Measurements from ENCODE around the gene ARL14EPL. TPM values are rescaled to one million over a fixed set of nuclear protein-coding genes. Genes with fewer than 3 reads are reported as not detected.
"Not testable (repeated sequence)": the region's sequence is repeated elsewhere in the genome, so short reads cannot be mapped to it uniquely, and the experiment has no call there.

Gene ARL14EPL
- total RNA-seq, 1 donor from 2014 or later, result not detected

DNA sequence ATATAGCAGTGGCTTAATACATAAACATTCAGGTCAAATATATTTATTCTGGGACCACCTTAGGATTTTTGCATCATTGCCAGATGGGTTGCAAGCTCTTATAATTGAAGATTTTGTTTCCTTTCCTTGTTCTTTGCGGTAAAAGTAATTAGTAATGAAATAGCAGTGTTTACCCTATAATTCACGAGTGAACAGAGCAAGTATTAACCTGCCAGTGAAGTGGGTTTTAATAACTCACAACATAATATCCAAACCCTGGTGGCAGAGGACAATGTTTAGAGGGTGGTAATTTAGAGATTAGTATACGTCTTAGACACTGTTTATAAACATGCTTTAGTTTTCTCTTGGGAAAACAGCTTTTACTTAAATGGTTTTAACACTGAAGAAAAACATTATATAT, 11.8 kb downstream of the ARL14EPL start:
- DNase-seq (no peak), ATAC-seq (ENCODE audit: poor library complexity) (no peak)
- intact Hi-C loops (cut with DNase I), result no loop called here

DNA sequence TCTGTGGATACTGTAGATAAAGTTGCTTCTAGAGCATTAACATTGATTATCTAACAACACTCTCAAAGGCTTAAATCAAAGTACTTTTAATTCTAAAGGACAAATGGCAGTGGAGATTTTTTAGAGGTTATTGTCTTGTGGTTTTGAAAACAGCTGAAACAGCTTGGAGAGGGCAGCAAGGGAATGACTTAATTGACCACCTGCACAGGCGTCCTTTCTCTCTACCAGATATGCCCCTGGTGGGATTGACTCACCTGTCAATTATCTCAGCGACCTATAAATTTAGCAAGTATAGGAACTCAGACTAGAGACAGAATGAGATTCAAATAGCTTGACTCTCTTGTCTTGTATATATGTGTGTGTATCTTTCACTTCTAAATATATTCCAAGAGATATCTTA, 13.5 kb downstream of the ARL14EPL start:
- intact Hi-C loops (cut with DNase I), result no loop called here
- no peak for DNase-seq
- no peak for ATAC-seq (ENCODE audit: poor library complexity)

DNA sequence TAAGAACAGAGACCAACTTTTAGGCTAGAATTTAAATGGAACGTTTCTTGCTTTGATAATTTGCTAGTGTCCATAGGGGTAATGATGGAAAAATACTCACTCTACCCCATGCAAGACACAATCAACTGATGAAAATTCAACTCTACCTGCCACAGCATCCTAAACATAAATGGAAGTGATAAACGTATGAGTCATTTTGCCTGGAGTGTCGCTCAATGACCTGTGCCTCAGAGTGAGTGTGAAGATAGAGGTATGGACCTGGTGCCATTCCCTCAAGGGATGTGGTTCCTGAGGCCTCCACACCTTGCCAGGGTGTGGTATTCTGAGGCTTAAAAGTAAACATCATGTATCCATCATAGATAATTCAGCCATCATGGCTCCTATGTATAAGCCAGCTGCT, 14.0 kb downstream of the ARL14EPL start:
- ATAC-seq (ENCODE audit: poor library complexity), result no peak
- intact Hi-C loops (cut with DNase I), result no loop called here

DNA sequence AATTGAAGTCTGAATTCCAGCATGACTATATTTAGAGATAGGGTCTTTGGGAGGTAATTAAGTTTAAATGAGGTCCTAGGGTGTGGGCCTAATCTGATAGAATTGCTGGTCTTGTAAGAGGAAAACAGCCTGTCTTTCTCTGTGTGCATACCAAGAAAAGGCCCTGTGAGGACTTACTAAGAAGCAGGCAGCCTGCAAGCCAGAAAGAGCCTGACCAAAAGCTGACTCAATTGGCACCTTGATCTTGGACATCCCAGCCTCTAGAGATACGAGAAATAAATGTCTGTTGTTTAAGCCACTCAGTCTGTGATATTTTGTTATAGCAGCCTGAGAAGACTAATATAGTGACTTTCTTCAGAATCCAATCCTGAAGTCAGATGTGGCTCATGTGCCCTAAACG, 14.6 kb downstream of the ARL14EPL start:
- ATAC-seq (ENCODE audit: poor library complexity) (no peak), DNase-seq (no peak)
- intact Hi-C loops (cut with DNase I), result no loop called here

More for the DNA sequence above, 14.0 kb downstream of the ARL14EPL start:
- no peak for DNase-seq

DNA sequence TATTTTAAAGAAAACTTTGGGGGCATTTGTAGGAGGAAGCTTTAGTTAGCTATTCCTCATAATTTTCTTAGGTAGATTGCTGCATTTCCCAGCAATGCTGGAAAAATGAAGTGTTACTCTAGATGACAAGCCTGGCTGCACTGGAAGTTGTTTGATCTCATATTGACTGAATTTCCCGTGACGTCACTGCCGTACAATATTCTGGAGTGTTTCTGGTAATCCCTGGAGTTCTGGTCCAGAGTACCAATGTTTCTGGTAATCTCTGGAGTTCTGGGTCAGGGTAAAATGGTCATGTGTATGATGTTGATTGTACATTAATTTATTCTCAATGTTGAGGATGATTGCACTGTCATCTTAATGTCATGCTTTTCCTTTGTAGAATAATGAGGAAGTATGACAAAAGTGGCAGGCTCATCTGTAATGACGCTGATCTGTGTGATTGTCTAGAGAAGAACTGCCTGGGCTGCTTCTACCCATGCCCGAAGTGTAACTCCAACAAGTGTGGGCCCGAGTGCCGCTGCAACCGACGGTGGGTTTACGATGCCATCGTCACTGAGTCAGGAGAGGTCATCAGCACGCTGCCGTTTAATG, 26.2 kb downstream of the ARL14EPL start:
- DNase-seq (no peak), ATAC-seq (ENCODE audit: poor library complexity) (no peak)
- intact Hi-C loops (cut with DNase I), result no loop called here

DNA sequence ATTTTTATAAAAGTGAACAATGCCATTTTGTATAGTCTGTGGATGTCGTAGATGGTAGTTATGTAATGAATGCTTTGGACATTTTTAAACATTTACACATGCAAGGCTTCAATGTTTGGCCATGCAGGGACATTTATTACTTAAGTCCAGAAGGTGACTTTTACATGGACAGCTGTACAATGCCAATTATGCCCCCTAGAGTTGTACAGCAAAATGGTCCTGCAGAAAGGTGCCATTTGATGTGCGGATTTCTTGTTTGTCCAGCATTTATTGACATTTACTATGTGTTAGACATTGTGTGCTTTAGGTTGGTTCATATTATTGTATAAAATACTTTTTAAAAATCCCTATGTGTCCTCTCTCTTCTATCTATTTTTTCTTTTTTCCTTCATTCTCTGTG, 30.1 kb downstream of the ARL14EPL start:
- intact Hi-C loops (cut with DNase I), result loop anchor here (10.0 kb wide), 1 partner anchor 178 kb away; no protein-coding TSS in a partner anchor
- DNase-seq (no peak), ATAC-seq (ENCODE audit: poor library complexity) (no peak)

DNA sequence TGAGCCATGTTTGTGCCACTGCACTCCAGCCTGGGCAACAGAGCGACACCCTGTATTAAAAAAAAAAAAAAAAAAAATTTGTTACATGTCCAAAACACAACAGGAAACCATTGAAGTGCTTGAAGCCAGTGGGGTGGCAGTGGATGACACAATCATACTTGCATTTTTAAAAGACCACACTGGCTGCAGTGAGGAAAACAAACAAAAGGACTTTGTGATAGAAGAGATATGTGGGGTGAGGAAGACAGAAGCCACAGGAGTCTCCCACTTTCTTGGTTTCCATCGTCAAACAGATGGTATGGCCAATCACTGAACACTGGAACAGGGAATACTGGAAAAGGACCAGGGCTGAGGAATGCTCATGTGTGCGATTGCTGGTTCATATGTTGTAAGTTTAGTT, 31.7 kb downstream of the ARL14EPL start:
- intact Hi-C loops (cut with DNase I), result loop anchor here (10.0 kb wide), 1 partner anchor 179 kb away; no protein-coding TSS in a partner anchor
- DNase-seq, result no peak
- no peak for ATAC-seq (ENCODE audit: poor library complexity)

DNA sequence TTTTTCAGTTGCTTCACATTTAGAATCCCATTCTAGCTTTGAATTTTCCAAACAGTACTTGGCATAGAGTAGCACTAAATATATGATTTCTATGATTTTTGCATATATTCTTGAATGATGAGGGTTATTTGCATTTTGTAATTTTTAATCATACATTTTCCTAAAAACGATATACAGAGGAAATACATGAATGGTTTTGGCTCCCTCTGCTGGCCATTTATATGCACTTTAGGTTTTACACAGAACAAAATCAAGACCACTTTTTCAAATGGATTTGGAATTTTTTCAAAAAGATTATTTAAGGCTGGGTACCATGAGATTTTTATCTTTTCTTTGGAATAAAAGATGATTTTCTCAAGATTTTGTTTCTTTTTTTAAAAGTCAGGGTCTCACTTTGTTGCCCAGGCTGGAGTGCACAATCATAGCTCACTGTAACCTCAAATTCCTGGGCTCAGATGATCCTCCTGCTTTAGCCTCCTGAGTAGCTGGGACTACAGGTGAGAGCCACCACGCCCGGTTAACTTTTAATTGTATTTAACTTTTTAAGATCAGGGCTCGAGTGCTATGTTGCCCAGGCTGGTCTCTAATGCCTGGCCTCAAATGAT, 35.9 kb downstream of the ARL14EPL start:
- DNase-seq, result no peak
- intact Hi-C loops (cut with DNase I), result loop anchor here (10.0 kb wide), 1 partner anchor 183 kb away; no protein-coding TSS in a partner anchor
- peak; percentile 55 for ATAC-seq (ENCODE audit: poor library complexity)

DNA sequence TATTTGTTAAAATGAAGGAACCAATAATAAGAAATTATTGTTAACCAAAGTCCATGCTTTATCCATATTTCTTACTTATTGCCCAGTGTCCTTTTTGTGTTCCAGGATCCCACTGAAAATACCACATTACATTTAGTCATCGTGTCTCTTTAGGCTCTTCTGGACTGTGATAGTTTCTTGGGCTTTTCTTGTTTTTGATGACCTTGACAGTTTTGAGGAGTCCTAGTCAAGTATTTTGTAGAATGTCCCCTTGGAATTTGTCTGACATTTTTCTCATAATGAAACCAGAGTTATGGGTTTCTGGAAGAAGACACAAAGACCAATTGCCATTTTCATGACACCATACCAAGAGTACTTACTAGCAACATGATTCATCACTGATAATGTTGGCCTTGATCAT, 38.9 kb downstream of the ARL14EPL start:
- ATAC-seq (ENCODE audit: poor library complexity), result no peak
- intact Hi-C loops (cut with DNase I), result no loop called here

DNA sequence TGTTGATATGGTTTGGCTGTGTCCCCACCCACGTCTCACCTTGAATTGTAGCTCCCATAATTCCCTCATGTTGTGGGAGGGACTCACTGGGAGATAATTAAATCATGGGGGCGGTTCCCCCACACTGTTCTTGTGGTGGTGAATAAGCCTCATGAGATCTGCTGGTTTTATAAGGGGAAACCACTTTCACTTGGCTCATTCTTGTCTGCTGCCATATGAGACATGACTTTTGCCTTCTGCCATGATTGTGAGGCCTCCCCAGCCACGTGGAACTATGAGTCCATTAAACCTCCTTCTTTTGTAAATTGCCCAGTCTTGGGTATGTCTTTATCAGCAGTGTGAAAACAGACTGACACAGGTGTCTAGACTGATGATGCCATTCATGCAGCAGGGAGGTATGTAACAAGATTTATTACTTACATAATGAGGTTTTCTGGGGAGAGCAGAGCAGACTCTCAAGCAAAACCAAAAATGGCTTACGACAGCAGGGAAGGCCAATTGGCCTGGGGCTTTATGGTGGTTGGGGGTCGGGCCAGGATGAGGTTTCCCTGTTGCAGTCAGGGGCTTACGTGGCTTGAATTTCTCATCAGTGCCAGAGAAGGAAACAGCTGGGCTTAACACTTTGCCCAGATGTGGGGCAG, 43.0 kb downstream of the ARL14EPL start:
- intact Hi-C loops (cut with DNase I), result no loop called here
- ATAC-seq (ENCODE audit: poor library complexity), result no peak
- no peak for DNase-seq

More for the DNA sequence above, 38.9 kb downstream of the ARL14EPL start:
- no peak for DNase-seq

DNA sequence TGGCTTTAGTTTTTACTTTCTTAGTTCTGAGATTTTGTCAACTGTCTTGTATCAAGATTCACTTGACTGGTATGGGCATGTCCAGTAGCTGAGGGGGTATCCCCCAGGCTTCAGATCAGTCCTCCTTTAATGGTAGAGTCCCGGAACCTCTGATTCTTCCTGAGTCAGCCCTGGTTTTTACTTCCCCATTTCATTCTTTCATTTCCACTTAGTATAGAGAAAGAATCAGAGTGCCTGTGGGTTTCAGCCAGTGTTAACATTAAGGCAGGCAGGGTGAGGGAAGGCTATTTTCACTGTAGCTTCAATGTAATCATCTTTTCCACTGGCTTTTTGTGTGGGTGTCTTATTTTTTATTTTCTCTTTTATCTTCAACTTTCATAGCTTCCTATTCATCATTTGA, 44.2 kb downstream of the ARL14EPL start:
- DNase-seq (no peak), ATAC-seq (ENCODE audit: poor library complexity) (no peak)
- intact Hi-C loops (cut with DNase I), result no loop called here

DNA sequence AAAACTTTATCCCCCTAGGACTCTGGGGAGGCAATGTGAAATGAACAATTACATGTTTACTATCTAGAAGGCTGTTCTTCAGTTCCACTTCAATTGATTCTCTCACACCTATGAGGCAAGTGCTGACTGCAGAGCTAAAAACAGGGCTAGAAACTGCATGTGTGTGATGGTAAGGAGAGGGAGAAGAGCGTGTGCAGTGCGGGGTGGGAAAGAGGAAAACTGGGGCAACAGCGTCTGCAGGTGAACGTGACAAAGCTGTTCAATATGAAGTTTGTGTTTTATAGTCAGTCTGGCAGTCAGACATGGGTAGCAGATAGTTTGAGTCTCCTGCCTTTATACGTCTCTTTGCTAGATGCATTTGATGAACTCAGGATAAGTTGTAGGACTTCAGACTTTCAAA, 45.9 kb downstream of the ARL14EPL start:
- no peak for ATAC-seq (ENCODE audit: poor library complexity)
- DNase-seq, result no peak
- intact Hi-C loops (cut with DNase I), result no loop called here

DNA sequence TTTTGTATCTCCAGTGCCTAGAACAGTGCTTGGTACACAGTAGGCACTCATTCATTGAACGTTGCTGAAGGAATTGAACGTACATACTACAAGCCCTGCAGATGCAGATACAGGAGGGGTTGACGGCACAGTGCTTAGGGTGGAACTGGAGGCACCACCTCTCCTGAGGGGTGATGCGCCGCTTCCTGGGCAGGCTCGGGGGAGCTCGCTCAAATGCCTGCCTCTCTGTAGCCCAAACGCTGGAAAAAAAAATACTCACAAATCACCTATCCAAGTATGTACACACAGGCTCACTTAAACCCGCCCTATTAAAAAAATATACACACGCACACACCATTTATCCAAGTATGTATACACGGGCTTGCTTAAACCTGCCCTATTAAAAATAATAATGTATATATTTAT, 52.0 kb downstream of the ARL14EPL start:
- DNase-seq (peak; percentile 46), ATAC-seq (ENCODE audit: poor library complexity) (peak; percentile 64)
- intact Hi-C loops (cut with DNase I), result no loop called here

DNA sequence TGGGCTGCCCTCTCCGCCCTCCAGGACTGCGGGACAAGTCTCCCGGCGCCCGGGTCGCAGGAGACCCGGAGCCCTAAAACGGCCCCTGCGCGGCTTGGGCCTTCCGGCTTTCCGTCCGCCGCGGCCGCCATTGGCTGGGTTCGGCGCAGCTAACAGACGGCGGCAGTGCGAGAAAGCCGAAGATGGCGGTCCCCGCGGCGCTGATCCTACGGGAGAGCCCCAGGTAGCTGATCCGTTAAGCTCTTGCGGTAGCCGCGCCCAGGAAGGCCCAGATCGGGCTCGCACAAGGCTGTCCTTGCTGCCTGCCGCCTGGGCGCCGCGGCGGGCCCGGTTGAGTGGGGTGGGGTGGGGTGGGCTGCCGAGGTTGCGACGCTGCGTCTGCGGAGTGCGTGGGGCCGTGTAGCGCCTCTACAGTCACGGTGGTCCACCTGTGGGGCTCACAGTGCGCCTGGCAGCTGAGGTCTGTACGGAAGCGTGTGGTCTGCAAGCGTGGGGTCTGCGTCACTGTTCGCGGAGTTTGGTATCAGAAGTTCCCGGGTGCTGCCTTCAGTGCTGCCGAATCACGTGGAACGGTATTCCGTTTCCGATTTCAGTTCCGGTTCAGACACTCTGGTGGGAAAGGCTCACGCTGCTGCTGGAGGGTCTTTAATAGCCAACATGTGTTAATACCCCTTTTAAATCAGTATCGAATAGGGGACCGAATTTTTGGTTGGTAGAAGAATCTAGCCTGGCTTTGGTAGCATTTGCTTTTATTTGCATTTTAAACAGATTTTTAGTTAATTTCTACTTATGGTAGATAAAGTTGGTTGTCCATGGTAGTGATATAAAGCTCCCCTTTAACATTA, 52.8 kb downstream of the ARL14EPL start, which contains the start of gene COMMD10:
COMMD10 (plus strand) TSS at position 155 of the 845 bp plus-strand sequence.
- intact Hi-C loops (cut with DNase I), result no loop called here
- ATAC-seq (ENCODE audit: poor library complexity) (peak; percentile 96), DNase-seq (peak; percentile 89)

DNA sequence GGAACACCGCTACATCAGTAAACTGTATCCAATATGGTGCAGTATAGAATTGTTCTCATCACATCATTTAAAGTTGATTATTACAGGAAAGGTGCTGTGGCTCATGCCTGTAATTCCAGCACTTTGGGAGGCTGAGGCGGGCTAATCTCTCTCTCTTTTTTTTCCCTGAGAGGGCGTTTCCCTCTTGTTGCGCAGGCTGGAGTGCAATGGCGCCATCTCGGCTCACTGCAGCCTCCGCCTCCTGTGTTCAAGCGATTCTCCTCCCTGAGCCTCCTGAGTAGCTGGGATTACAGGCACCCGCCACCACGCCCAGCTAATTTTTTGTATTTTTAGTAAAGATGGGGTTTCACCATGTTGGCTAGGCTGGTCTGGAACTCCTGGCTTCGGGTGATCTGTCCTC, 54.0 kb downstream of the ARL14EPL start:
- ATAC-seq (ENCODE audit: poor library complexity); DNase-seq; intact Hi-C loops (cut with DNase I): not testable (repeated sequence)

DNA sequence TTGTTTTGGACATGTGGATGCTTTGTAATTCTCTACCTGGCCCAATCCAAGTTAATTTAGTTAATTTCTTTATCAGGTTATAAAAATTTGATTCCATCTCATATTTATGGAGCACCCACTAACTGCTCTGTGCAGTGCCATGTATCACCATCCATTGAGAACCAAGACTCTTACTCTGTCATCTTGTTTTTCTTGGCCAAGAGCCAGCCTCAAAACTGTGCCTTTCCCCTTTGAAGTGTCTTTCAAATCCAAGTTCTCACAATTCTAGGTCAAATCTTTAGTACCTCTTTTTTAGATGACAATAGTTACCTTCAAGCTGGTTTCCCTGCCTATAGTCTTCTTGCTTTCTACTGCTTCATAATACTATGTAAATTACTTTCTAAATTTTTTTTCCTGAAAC, 55.8 kb downstream of the ARL14EPL start:
- DNase-seq (no peak), ATAC-seq (ENCODE audit: poor library complexity) (no peak)
- intact Hi-C loops (cut with DNase I), result no loop called here

DNA sequence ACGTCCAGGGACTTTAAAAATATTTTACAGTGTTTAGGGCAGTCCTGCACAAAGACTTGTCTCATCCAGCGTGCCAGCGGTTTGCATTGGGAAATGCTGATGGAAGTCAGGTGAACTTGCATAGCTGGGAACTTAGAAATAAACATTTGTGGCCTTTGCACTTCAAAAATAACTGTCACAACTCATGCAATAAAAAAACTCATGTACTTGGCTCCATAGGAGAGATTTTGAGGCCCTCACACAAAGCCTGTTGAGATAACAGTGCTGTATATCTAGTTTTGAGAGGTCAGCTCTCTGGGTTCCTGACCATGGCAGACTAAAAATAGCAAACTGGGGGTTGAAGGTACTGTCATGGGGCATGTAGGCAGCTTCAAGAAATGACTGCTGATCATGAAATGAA, 58.0 kb downstream of the ARL14EPL start:
- ATAC-seq (ENCODE audit: poor library complexity), result peak; percentile 90
- DNase-seq, result no peak
- intact Hi-C loops (cut with DNase I), result no loop called here

DNA sequence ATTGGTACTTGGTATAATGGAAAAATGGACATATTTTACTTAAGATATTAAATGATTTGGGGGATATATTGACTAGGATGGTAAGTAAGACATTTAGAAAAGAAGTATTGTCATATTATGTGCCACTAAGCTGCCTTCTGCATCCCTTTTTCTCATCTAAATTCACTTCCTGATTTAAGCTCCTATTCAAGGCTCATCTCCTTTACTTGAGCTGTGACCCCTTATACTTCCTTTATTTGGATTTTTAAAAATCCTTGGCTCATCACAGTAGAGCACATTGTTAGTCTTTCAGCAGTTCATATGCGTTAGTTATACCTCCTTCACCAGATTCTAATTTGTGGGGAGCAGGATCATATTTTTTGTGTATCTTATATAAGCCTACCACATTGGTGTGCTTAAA, 59.1 kb downstream of the ARL14EPL start:
- no peak for ATAC-seq (ENCODE audit: poor library complexity)
- intact Hi-C loops (cut with DNase I), result no loop called here
- no peak for DNase-seq

DNA sequence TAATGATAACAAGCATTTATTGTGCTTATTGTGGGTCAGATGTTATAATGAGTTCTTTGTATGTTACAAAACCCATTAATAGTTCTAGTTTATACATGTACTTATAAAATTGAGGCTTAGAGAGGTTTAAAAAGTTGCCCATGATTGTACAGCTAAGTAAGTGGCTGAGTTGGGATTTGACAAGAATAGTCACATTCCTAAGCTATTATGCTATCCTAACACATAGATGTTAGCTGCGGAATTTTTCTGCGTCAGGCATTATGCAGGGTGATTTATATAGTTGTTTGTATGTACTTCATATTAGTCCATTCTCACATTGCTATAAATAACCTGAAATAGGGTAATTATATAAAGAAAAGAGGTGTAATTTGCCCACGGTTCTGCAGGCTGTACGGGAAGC, 65.0 kb downstream of the ARL14EPL start:
- intact Hi-C loops (cut with DNase I), result no loop called here
- no peak for ATAC-seq (ENCODE audit: poor library complexity)
- DNase-seq, result no peak
